Stimulated activated CD8-positive, alpha-beta memory T cell treated with anti-CD3 and anti-CD28 coated beads, Interleukin-4, amount 100 ng/mL, for 1 hour (primary cell): ENCODE results near the gene TEKT4.
"Not testable (repeated sequence)": the region's sequence is repeated elsewhere in the genome, so short reads cannot be mapped to it uniquely, and the experiment has no call there.

Experiments
- DNase-seq, 2 donors: peaks; one replicate each; pipeline ENCODE4 v3.0.0-alpha.2; 2020; ENCODE audit warnings: low read depth in 2 of 2, low spot score in 1 of 2

Gene TEKT4

GRCh38 chr2:94871226-94872087 is at the start of gene TEKT4:
TEKT4 (plus strand) TSS chr2:94871430; CDS start chr2:94871580, 150 bp downstream.
- no peak for DNase-seq

GRCh38 chr2:94839224-94839623 is 32.0 kb upstream of the TEKT4 start:
- DNase-seq = not testable (repeated sequence)

- not testable (repeated sequence) for DNase-seq
Observed at GRCh38 chr2:94856856-94857255, 14.4 kb upstream of the TEKT4 start.

GRCh38 chr2:94857367-94858162 is 13.7 kb upstream of the TEKT4 start:
- DNase-seq = not testable (repeated sequence)

GRCh38 chr2:94858163-94858888 is 12.9 kb upstream of the TEKT4 start:
- DNase-seq = not testable (repeated sequence)

- no peak for DNase-seq
Observed at GRCh38 chr2:94861308-94862152, 9.7 kb upstream of the TEKT4 start.

GRCh38 chr2:94862903-94863302 is 8.3 kb upstream of the TEKT4 start:
- not testable (repeated sequence) for DNase-seq

- no peak for DNase-seq
Observed at GRCh38 chr2:94869131-94869530, 2.1 kb upstream of the TEKT4 start.

GRCh38 chr2:94869552-94870439 is 1.4 kb upstream of the TEKT4 start:
- no peak for DNase-seq

- DNase-seq = no peak
Observed at GRCh38 chr2:94870440-94871225, 597 bp upstream of the TEKT4 start.

GRCh38 chr2:94872088-94872618 is 923 bp downstream of the TEKT4 start:
- DNase-seq = no peak

- no peak for DNase-seq
Observed at GRCh38 chr2:94872676-94873361, 1.6 kb downstream of the TEKT4 start.

- DNase-seq = no peak
Observed at GRCh38 chr2:94873362-94874276, 2.4 kb downstream of the TEKT4 start.

- peak in 1 of 2 donors; percentile 23 for DNase-seq
Observed at GRCh38 chr2:94874277-94874997, 3.2 kb downstream of the TEKT4 start.

- no peak for DNase-seq
Observed at GRCh38 chr2:94875064-94875819, 4.0 kb downstream of the TEKT4 start.
